Right hindlimb (tissue), 1 donor: ENCODE measurements around the gene JAM2.
A peak's percentile ranks its signal among the peaks of the same experiment; 100 is the strongest.
"Not testable (repeated sequence)": the region's sequence is repeated elsewhere in the genome, so short reads cannot be mapped to it uniquely, and the experiment has no call there.

Experiments
- DNase-seq: peaks from one replicate; pipeline ENCODE4 v3.0.0-alpha.2; 2018

Gene JAM2

GRCh38 chr21:25638660-25639550 is at the start of gene JAM2:
TSS of gene JAM2 (plus strand) at chr21:25639258. CDS start at chr21:25639822, 564 bp downstream.
- peak; percentile 78 for DNase-seq

GRCh38 chr21:25589887-25590286 is 49.2 kb upstream of the JAM2 start:
- no peak for DNase-seq

GRCh38 chr21:25607151-25608043 is 31.7 kb upstream of the JAM2 start, which contains the start of gene MRPL39:
TSS of gene MRPL39 (minus strand) at chr21:25607481. CDS start at chr21:25607475, 6 bp downstream.
- peak; percentile 92 for DNase-seq

GRCh38 chr21:25608044-25608737 is 30.9 kb upstream of the JAM2 start:
- peak; percentile 88 for DNase-seq

- no peak for DNase-seq
These were observed 24.6 kb upstream of the JAM2 start for GRCh38 chr21:25614441-25614840.

GRCh38 chr21:25615880-25616279 is 23.2 kb upstream of the JAM2 start:
- DNase-seq: no peak

- no peak for DNase-seq
These were observed 19.9 kb upstream of the JAM2 start for GRCh38 chr21:25619198-25619597.

- DNase-seq: no peak
These were observed 14.5 kb upstream of the JAM2 start for GRCh38 chr21:25624511-25624910.

- no peak for DNase-seq
These were observed 14.0 kb upstream of the JAM2 start for GRCh38 chr21:25625036-25625435.

GRCh38 chr21:25625776-25626555 is 13.1 kb upstream of the JAM2 start:
- not testable (repeated sequence) for DNase-seq

GRCh38 chr21:25626757-25627156 is 12.3 kb upstream of the JAM2 start:
- DNase-seq: peak; percentile 23

- no peak for DNase-seq
These were observed 6.8 kb upstream of the JAM2 start for GRCh38 chr21:25632296-25632695.

GRCh38 chr21:25635310-25635709 is 3.7 kb upstream of the JAM2 start:
- DNase-seq: no peak

GRCh38 chr21:25636727-25637126 is 2.3 kb upstream of the JAM2 start:
- DNase-seq: no peak

- DNase-seq: peak; percentile 22
These were observed 1.0 kb upstream of the JAM2 start for GRCh38 chr21:25637851-25638659.

GRCh38 chr21:25639551-25640201 is 618 bp downstream of the JAM2 start:
- peak; percentile 78 for DNase-seq

- DNase-seq: peak; percentile 65
These were observed 1.3 kb downstream of the JAM2 start for GRCh38 chr21:25640202-25640942.

GRCh38 chr21:25640943-25641292 is 1.9 kb downstream of the JAM2 start:
- no peak for DNase-seq

GRCh38 chr21:25643486-25643885 is 4.4 kb downstream of the JAM2 start:
- no peak for DNase-seq

GRCh38 chr21:25646474-25646873 is 7.4 kb downstream of the JAM2 start:
- no peak for DNase-seq
